Measurements from ENCODE around the gene MOV10. TPM values are rescaled to one million over a fixed set of nuclear protein-coding genes. Genes with fewer than 3 reads are reported as not detected.

The MOV10 gene
- total RNA-seq, 1 experiment from 2014 or later, result 13.8 TPM

- Histone ChIP-seq H4K20me1 (ENCODE audit: insufficient read depth, low read depth, low read length) (no peaks in the 10 kb centered on the region), H3K4me1 (ENCODE audit: low read length) (peaks cover 6% of the 10 kb centered on the region), H3K27me3 (ENCODE audit: low read length) (no peaks in the 10 kb centered on the region), H3K9me2 (replicated peaks; ENCODE audit: insufficient read depth, low read length) (no peaks in the 10 kb centered on the region), H3K9ac (ENCODE audit: low read length) (no peak overlapping the region), H3K79me2 (ENCODE audit: low read length) (no peaks in the 10 kb centered on the region), H2AFZ (ENCODE audit: low read length) (no peak overlapping the region), H3K36me3 (ENCODE audit: insufficient read depth, low read length) (no peaks in the 10 kb centered on the region), H3K27ac (ENCODE audit: low read length) (no peak overlapping the region), H3K4me2 (ENCODE audit: low read depth, low read length, poor library complexity, severe bottlenecking) (no peak overlapping the region), H3K4me3 (ENCODE audit: low read length) (no peak overlapping the region), H3K9me3 (ENCODE audit: low read length) (no peaks in the 10 kb centered on the region)
- DNase-seq, result no peak
These were observed 13.5 kb downstream of the MOV10 start for GRCh38 chr1:112687785-112688496.

DNA sequence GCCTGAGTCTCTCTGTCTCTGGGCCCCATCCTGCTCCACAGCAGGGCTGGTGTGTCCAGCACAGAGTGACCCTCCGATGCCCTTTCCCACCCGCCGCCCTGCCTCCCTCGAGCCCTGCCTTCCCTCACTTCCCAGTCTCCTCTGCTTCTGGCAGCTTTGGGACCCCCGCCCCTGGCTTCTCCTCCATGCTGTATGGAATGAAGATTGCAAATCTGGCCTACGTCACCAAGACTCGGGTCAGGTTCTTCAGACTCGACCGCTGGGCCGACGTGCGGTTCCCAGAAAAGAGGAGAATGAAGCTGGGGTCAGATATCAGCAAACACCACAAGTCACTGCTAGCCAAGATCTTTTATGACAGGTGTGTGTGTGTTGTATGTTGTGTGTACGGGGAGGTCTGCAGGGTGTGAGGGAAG lies 14.3 kb downstream of the MOV10 start:
- Histone ChIP-seq H3K9me2 (replicated peaks; ENCODE audit: insufficient read depth, low read length) (no peaks in the 10 kb centered on the region), H3K79me2 (ENCODE audit: low read length) (no peaks in the 10 kb centered on the region), H3K27ac (ENCODE audit: low read length) (no peak overlapping the region), H3K36me3 (ENCODE audit: insufficient read depth, low read length) (no peaks in the 10 kb centered on the region), H3K4me2 (ENCODE audit: low read depth, low read length, poor library complexity, severe bottlenecking) (no peak overlapping the region), H3K9me3 (ENCODE audit: low read length) (no peaks in the 10 kb centered on the region), H3K9ac (ENCODE audit: low read length) (no peak overlapping the region), H2AFZ (ENCODE audit: low read length) (no peak overlapping the region), H3K4me3 (ENCODE audit: low read length) (no peak overlapping the region), H3K27me3 (ENCODE audit: low read length) (no peaks in the 10 kb centered on the region), H3K4me1 (ENCODE audit: low read length) (peaks cover 6% of the 10 kb centered on the region), H4K20me1 (ENCODE audit: insufficient read depth, low read depth, low read length) (no peaks in the 10 kb centered on the region)
- no peak for DNase-seq

- Histone ChIP-seq H3K9ac (ENCODE audit: low read length) (no peak overlapping the region), H3K36me3 (ENCODE audit: insufficient read depth, low read length) (no peaks in the 10 kb centered on the region), H3K4me3 (ENCODE audit: low read length) (no peak overlapping the region), H3K79me2 (ENCODE audit: low read length) (no peaks in the 10 kb centered on the region), H3K4me2 (ENCODE audit: low read depth, low read length, poor library complexity, severe bottlenecking) (no peak overlapping the region), H3K9me3 (ENCODE audit: low read length) (no peaks in the 10 kb centered on the region), H3K27me3 (ENCODE audit: low read length) (no peaks in the 10 kb centered on the region), H3K4me1 (ENCODE audit: low read length) (peaks cover 6% of the 10 kb centered on the region), H3K27ac (ENCODE audit: low read length) (no peak overlapping the region), H2AFZ (ENCODE audit: low read length) (no peak overlapping the region), H4K20me1 (ENCODE audit: insufficient read depth, low read depth, low read length) (no peaks in the 10 kb centered on the region), H3K9me2 (replicated peaks; ENCODE audit: insufficient read depth, low read length) (no peaks in the 10 kb centered on the region)
- DNase-seq, result no peak
These were observed 14.9 kb downstream of the MOV10 start for GRCh38 chr1:112689196-112689841.

GRCh38 chr1:112689842-112690237 lies 15.4 kb downstream of the MOV10 start:
- no peak overlapping the region for H2AFZ ChIP-seq (ENCODE audit: low read length)
- H3K79me2 ChIP-seq (ENCODE audit: low read length), result no peaks in the 10 kb centered on the region
- no peaks in the 10 kb centered on the region for H3K9me3 ChIP-seq (ENCODE audit: low read length)
- no peak overlapping the region for H3K4me2 ChIP-seq (ENCODE audit: low read depth, low read length, poor library complexity, severe bottlenecking)
- no peaks in the 10 kb centered on the region for H4K20me1 ChIP-seq (ENCODE audit: insufficient read depth, low read depth, low read length)
- DNase-seq, result no peak
- H3K27me3 ChIP-seq (ENCODE audit: low read length), result no peaks in the 10 kb centered on the region
- no peak overlapping the region for H3K27ac ChIP-seq (ENCODE audit: low read length)
- no peak overlapping the region for H3K9ac ChIP-seq (ENCODE audit: low read length)
- H3K4me1 ChIP-seq (ENCODE audit: low read length), result peaks cover 6% of the 10 kb centered on the region
- no peaks in the 10 kb centered on the region for H3K9me2 ChIP-seq (replicated peaks; ENCODE audit: insufficient read depth, low read length)
- H3K4me3 ChIP-seq (ENCODE audit: low read length), result no peak overlapping the region
- no peaks in the 10 kb centered on the region for H3K36me3 ChIP-seq (ENCODE audit: insufficient read depth, low read length)

DNA sequence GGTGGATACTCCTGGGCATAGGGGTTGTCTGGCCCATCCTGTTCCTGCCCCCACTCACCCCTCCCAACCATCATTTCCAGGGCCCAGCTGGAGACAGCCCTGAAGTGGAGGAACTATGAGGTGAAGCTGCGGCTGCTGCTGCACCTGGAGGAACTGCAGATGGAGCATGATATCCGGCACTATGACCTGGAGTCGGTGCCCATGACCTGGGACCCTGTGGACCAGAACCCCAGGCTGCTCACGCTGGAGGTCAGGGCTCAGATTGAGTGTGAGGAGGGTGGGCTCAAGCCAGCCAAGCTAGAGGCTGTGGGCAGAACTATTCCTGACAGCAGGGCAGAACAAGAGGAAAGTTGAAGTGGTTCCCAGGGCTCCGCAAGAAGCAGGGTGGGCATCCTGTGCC lies 18.2 kb downstream of the MOV10 start:
- Histone ChIP-seq H3K4me2 (ENCODE audit: low read depth, low read length, poor library complexity, severe bottlenecking) (no peak overlapping the region), H3K79me2 (ENCODE audit: low read length) (no peaks in the 10 kb centered on the region), H3K4me3 (ENCODE audit: low read length) (no peak overlapping the region), H3K9me2 (replicated peaks; ENCODE audit: insufficient read depth, low read length) (no peaks in the 10 kb centered on the region), H3K9me3 (ENCODE audit: low read length) (no peaks in the 10 kb centered on the region), H3K4me1 (ENCODE audit: low read length) (peaks cover 6% of the 10 kb centered on the region), H3K27ac (ENCODE audit: low read length) (no peak overlapping the region), H3K9ac (ENCODE audit: low read length) (no peak overlapping the region), H2AFZ (ENCODE audit: low read length) (no peak overlapping the region), H3K27me3 (ENCODE audit: low read length) (no peaks in the 10 kb centered on the region), H4K20me1 (ENCODE audit: insufficient read depth, low read depth, low read length) (no peaks in the 10 kb centered on the region), H3K36me3 (ENCODE audit: insufficient read depth, low read length) (no peaks in the 10 kb centered on the region; the same call in 1 of the 2 replicates)
- DNase-seq, result no peak

GRCh38 chr1:112693821-112694220 lies 19.4 kb downstream of the MOV10 start:
- H4K20me1 ChIP-seq (ENCODE audit: insufficient read depth, low read depth, low read length), result no peaks in the 10 kb centered on the region
- no peaks in the 10 kb centered on the region; the same call in 1 of the 2 replicates for H3K36me3 ChIP-seq (ENCODE audit: insufficient read depth, low read length)
- no peak overlapping the region for H3K4me2 ChIP-seq (ENCODE audit: low read depth, low read length, poor library complexity, severe bottlenecking)
- no peaks in the 10 kb centered on the region for H3K9me2 ChIP-seq (replicated peaks; ENCODE audit: insufficient read depth, low read length)
- H3K79me2 ChIP-seq (ENCODE audit: low read length), result no peaks in the 10 kb centered on the region
- no peak for DNase-seq
- H3K4me1 ChIP-seq (ENCODE audit: low read length), result peaks cover 6% of the 10 kb centered on the region
- no peak overlapping the region for H3K27ac ChIP-seq (ENCODE audit: low read length)
- no peak overlapping the region for H3K9ac ChIP-seq (ENCODE audit: low read length)
- no peak overlapping the region for H2AFZ ChIP-seq (ENCODE audit: low read length)
- no peaks in the 10 kb centered on the region for H3K27me3 ChIP-seq (ENCODE audit: low read length)
- no peaks in the 10 kb centered on the region for H3K9me3 ChIP-seq (ENCODE audit: low read length)
- no peak overlapping the region for H3K4me3 ChIP-seq (ENCODE audit: low read length)

- no peak overlapping the region for H3K27ac ChIP-seq (ENCODE audit: low read length)
- peaks cover 6% of the 10 kb centered on the region for H3K4me1 ChIP-seq (ENCODE audit: low read length)
- H3K27me3 ChIP-seq (ENCODE audit: low read length), result no peaks in the 10 kb centered on the region
- no peaks in the 10 kb centered on the region for H4K20me1 ChIP-seq (ENCODE audit: insufficient read depth, low read depth, low read length)
- H3K9ac ChIP-seq (ENCODE audit: low read length), result no peak overlapping the region
- no peaks in the 10 kb centered on the region for H3K79me2 ChIP-seq (ENCODE audit: low read length)
- no peak overlapping the region for H3K4me2 ChIP-seq (ENCODE audit: low read depth, low read length, poor library complexity, severe bottlenecking)
- H3K36me3 ChIP-seq (ENCODE audit: insufficient read depth, low read length), result no peaks in the 10 kb centered on the region; the same call in 1 of the 2 replicates
- no peaks in the 10 kb centered on the region for H3K9me2 ChIP-seq (replicated peaks; ENCODE audit: insufficient read depth, low read length)
- no peak overlapping the region for H3K4me3 ChIP-seq (ENCODE audit: low read length)
- no peaks in the 10 kb centered on the region for H3K9me3 ChIP-seq (ENCODE audit: low read length)
- no peak overlapping the region for H2AFZ ChIP-seq (ENCODE audit: low read length)
- DNase-seq, result no peak
These were observed 20.0 kb downstream of the MOV10 start for GRCh38 chr1:112694363-112694929.

GRCh38 chr1:112695276-112695675 lies 20.8 kb downstream of the MOV10 start:
- no peaks in the 10 kb centered on the region; the same call in 1 of the 2 replicates for H3K36me3 ChIP-seq (ENCODE audit: insufficient read depth, low read length)
- no peaks in the 10 kb centered on the region for H3K9me2 ChIP-seq (replicated peaks; ENCODE audit: insufficient read depth, low read length)
- H3K4me1 ChIP-seq (ENCODE audit: low read length), result peaks cover 8% of the 10 kb centered on the region
- no peak for DNase-seq
- H4K20me1 ChIP-seq (ENCODE audit: insufficient read depth, low read depth, low read length), result no peaks in the 10 kb centered on the region
- H3K4me3 ChIP-seq (ENCODE audit: low read length), result no peak overlapping the region
- H3K4me2 ChIP-seq (ENCODE audit: low read depth, low read length, poor library complexity, severe bottlenecking), result no peak overlapping the region
- no peaks in the 10 kb centered on the region for H3K9me3 ChIP-seq (ENCODE audit: low read length)
- no peak overlapping the region for H3K27ac ChIP-seq (ENCODE audit: low read length)
- H2AFZ ChIP-seq (ENCODE audit: low read length), result no peak overlapping the region
- no peak overlapping the region for H3K9ac ChIP-seq (ENCODE audit: low read length)
- H3K27me3 ChIP-seq (ENCODE audit: low read length), result no peaks in the 10 kb centered on the region
- H3K79me2 ChIP-seq (ENCODE audit: low read length), result no peaks in the 10 kb centered on the region
